DOHH2 (cell line): ENCODE results near the gene BCAP29.

ENCODE experiments used
- H3F3A ChIP-seq: fragments of 200-600 bp; sonication (generic), shearing (Covaris generic); 2 replicates; pipeline ENCODE4 v1.6.0; 2016; ENCODE audit warnings: antibody characterized with exemption, mild to moderate bottlenecking; ENCODE audit not compliant: control insufficient read depth, insufficient read depth
- H3K27ac ChIP-seq: fragments of 200-600 bp; sonication (generic); 2 replicates; pipeline ENCODE4 v1.5.1; 2014; ENCODE audit warnings: low read depth, mild to moderate bottlenecking, low read length, moderate library complexity
- H3K27me3 ChIP-seq: fragments of 200-600 bp; sonication (generic); 2 replicates; pipeline ENCODE4 v1.6.1; 2014; ENCODE audit warnings: mild to moderate bottlenecking, low read length, mixed read lengths; ENCODE audit not compliant: control insufficient read depth
- H3K36me3 ChIP-seq: fragments of 200-600 bp; sonication (generic); 2 replicates; pipeline ENCODE4 v1.6.1; 2014; ENCODE audit warnings: mild to moderate bottlenecking, low read length, moderate library complexity, mixed read lengths; ENCODE audit not compliant: control insufficient read depth
- H3K4me1 ChIP-seq: fragments of 200-600 bp; sonication (generic); 2 replicates; pipeline ENCODE4 v1.6.1; 2014; ENCODE audit warnings: mild to moderate bottlenecking, low read length, mixed read lengths; ENCODE audit not compliant: control insufficient read depth
- H3K4me2 ChIP-seq: fragments of 200-600 bp; sonication (generic); 2 replicates; pipeline ENCODE4 v1.6.0; 2014; ENCODE audit warnings: mild to moderate bottlenecking, low read length, moderate library complexity
- H3K4me3 ChIP-seq: fragments of 200-600 bp; sonication (generic); 2 replicates; pipeline ENCODE4 v1.5.1; 2014; ENCODE audit warnings: mild to moderate bottlenecking, low read length, mixed read lengths
- H3K79me2 ChIP-seq: fragments of 200-600 bp; sonication (generic); 2 replicates; pipeline ENCODE4 v1.6.1; 2014; ENCODE audit warnings: mild to moderate bottlenecking, low read length, mixed read lengths; ENCODE audit not compliant: control insufficient read depth
- H3K9me2 ChIP-seq: fragments of 200-600 bp; sonication (generic); replicated peaks from 2 replicates; pipeline ENCODE4 v1.6.1; 2014; ENCODE audit warnings: mild to moderate bottlenecking, low read length, mixed read lengths; ENCODE audit not compliant: control insufficient read depth
- H3K9me3 ChIP-seq: fragments of 200-600 bp; sonication (generic); 2 replicates; pipeline ENCODE4 v1.6.1; 2014; ENCODE audit warnings: antibody characterized with exemption, low read length, mixed read lengths; ENCODE audit not compliant: control insufficient read depth, insufficient read depth
- H4K20me1 ChIP-seq: fragments of 200-600 bp; sonication (generic); 2 replicates; pipeline ENCODE4 v1.6.0; 2014; ENCODE audit warnings: low read depth, mild to moderate bottlenecking, antibody characterized with exemption, low read length, moderate library complexity; ENCODE audit not compliant: control insufficient read depth, insufficient read depth
- EZH2phosphoT487 ChIP-seq: fragments of 200-600 bp; sonication (generic); IDR thresholded peaks from 2 replicates; pipeline ENCODE4 v1.6.1; 2017; ENCODE audit warnings: borderline replicate concordance, mild to moderate bottlenecking, antibody characterized with exemption, low read length, moderate library complexity, mixed read lengths
- TF ChIP-seq, protein P1 (sequence below): fragments of 200-600 bp; sonication (generic); IDR thresholded peaks from one replicate; pipeline ENCODE4 v1.5.1; 2014; ENCODE audit warnings: antibody characterized with exemption, mild to moderate bottlenecking, low read depth, low read length; ENCODE audit not compliant: poor library complexity, severe bottlenecking

The BCAP29 gene

DNA sequence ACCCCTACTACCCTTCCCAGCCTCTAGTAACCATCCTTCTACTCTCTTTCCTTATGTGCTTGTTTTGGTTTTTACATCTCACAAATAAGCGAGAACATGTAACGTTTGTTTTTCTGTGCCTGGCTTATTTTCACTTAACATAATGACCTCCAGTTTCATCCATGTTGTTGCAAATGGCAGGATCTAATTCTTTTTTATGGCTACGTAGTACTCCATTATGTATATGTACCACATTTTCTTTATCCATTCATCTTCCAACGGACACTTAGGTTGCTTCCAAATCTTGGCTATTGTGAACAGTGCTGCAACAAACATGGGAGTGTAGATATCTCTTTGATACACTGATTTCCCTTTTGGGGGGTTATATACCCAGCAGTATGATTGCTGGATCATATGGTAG, 47.0 kb downstream of the BCAP29 start:
- Histone ChIP-seq H4K20me1 (no peaks in the 10 kb centered on the region), H3K27ac (no peak overlapping the region), H3K4me1 (no peaks in the 10 kb centered on the region), H3K9me2 (no peaks in the 10 kb centered on the region), H3K9me3 (no peaks in the 10 kb centered on the region), H3K27me3 (no peaks in the 10 kb centered on the region), H3K36me3 (no peaks in the 10 kb centered on the region), H3F3A (no peaks in the 10 kb centered on the region), H3K4me2 (no peak overlapping the region), H3K4me3 (no peak overlapping the region), H3K79me2 (no peaks in the 10 kb centered on the region)
- TF ChIP-seq, protein P1, sequence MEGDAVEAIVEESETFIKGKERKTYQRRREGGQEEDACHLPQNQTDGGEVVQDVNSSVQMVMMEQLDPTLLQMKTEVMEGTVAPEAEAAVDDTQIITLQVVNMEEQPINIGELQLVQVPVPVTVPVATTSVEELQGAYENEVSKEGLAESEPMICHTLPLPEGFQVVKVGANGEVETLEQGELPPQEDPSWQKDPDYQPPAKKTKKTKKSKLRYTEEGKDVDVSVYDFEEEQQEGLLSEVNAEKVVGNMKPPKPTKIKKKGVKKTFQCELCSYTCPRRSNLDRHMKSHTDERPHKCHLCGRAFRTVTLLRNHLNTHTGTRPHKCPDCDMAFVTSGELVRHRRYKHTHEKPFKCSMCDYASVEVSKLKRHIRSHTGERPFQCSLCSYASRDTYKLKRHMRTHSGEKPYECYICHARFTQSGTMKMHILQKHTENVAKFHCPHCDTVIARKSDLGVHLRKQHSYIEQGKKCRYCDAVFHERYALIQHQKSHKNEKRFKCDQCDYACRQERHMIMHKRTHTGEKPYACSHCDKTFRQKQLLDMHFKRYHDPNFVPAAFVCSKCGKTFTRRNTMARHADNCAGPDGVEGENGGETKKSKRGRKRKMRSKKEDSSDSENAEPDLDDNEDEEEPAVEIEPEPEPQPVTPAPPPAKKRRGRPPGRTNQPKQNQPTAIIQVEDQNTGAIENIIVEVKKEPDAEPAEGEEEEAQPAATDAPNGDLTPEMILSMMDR, result no peak

DNA sequence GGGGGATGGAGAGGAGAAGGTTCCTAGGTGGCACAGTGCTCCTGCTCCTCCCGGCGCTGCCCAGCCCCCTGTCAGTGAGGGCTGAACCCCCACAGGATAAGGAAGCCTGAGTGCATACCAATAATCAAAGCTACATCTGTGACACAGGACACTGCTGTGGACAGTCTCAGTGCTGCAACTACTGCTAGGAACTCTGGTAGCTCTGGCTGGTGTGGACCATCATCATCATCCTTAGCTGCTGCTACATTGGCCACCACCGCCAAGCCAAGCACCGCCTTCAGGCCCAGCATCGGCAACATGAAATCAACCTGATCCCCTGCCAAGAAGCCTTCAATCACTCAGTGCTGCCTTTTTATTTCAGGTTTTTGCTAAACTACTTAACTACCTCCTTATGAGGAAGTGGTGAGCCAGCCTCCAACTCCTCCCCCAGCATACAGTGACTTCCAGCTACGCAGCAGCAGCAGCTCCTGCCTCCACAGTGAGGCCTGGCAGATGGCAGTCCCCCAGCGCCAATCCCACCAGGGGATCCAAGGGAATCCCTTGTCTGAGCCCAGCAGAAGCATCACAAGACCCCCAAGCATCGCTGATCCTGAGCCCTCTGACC, 48.5 kb downstream of the BCAP29 start:
- Histone ChIP-seq H3K4me3 (no peak overlapping the region), H4K20me1 (no peaks in the 10 kb centered on the region), H3K27ac (no peak overlapping the region)

DNA sequence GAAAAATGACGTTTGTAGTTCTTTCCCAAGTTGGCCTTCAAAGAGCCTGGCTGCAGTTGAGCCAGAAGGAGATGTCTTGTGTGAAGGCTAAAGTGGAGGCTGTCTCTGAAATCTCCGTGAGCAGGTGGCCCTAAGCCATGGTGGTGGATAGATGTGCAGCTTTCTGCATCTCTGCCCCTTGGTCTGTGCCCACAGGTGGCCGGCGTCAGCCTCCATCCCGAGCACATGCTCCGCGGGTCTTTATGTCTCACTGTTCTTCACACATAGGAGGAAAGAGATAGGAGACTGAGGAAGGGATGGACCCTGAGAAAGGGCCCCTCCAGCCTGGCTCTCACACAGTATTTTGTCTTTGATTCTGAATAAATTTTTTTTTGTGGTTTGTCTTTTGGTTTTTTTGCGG, 50.3 kb downstream of the BCAP29 start:
- Histone ChIP-seq H3K36me3 (no peaks in the 10 kb centered on the region), H3F3A (no peaks in the 10 kb centered on the region), H3K4me2 (no peak overlapping the region), H3K9me2 (no peaks in the 10 kb centered on the region), H4K20me1 (no peaks in the 10 kb centered on the region), H3K4me1 (peaks cover 7% of the 10 kb centered on the region), H3K27me3 (no peaks in the 10 kb centered on the region), H3K79me2 (no peaks in the 10 kb centered on the region), H3K4me3 (no peak overlapping the region), H3K9me3 (no peaks in the 10 kb centered on the region), H3K27ac (no peak overlapping the region)
- TF ChIP-seq, protein P1, result no peak

More for the DNA sequence above, 48.5 kb downstream of the BCAP29 start:
- no peaks in the 10 kb centered on the region for H3K9me2 ChIP-seq
- H3F3A ChIP-seq, result no peaks in the 10 kb centered on the region
- no peaks in the 10 kb centered on the region for H3K9me3 ChIP-seq
- no peaks in the 10 kb centered on the region for H3K79me2 ChIP-seq
- no peaks in the 10 kb centered on the region for H3K36me3 ChIP-seq
- peaks cover 5% of the 10 kb centered on the region for H3K4me1 ChIP-seq
- no peaks in the 10 kb centered on the region for H3K27me3 ChIP-seq
- TF ChIP-seq, protein P1, result no peak
- no peak for TF ChIP-seq EZH2phosphoT487
- no peak overlapping the region for H3K4me2 ChIP-seq
